PC-3 (cell line): Measurements from ENCODE around the gene FOXO1. TPM values are rescaled to one million over a fixed set of nuclear protein-coding genes. Genes with fewer than 3 reads are reported as not detected.

ENCODE experiments used
- ATAC-seq: fragments of 200-7000 bp; cut with Tn5 transposase; 2 replicates; pipeline ENCODE4 v1.9.1; 2020; ENCODE audit warnings: mild to moderate bottlenecking, moderate library complexity
- BruUV-seq: library from RNA; stranded (reverse); fragments of 400-500 nt; replicated peaks from 2 replicates; lab custom pipeline; 2021; lab: Mats Ljungman, UMichigan
- CTCF ChIA-PET: fragments of 300-600 bp; sonication (Branson Sonifier 250); formaldehyde crosslinking; loops from one replicate; lab custom pipeline; 2022; ENCODE audit warnings: antibody characterized with exemption; lab: Charles Lee
- POLR2A ChIA-PET: fragments of 300-600 bp; sonication (Branson Sonifier 250); formaldehyde crosslinking; loops from one replicate; lab custom pipeline; 2022; ENCODE audit warnings: antibody characterized with exemption; ENCODE audit not compliant: unreplicated experiment; lab: Charles Lee
- DNase-seq: peaks from one replicate; pipeline ENCODE4 v3.0.0-alpha.2; 2015
- H2AFZ ChIP-seq: fragments of 300-600 bp; sonication (generic); 2 replicates; pipeline ENCODE4 v1.6.0; 2016; ENCODE audit warnings: antibody characterized with exemption, low read length
- H3F3A ChIP-seq: fragments of 300-600 bp; sonication (generic); one replicate; pipeline ENCODE4 v1.6.0; 2017; ENCODE audit warnings: antibody characterized with exemption, low read length, control low read depth, mild to moderate bottlenecking; ENCODE audit not compliant: unreplicated experiment
- H3K27ac ChIP-seq: fragments of 300-600 bp; sonication (generic); 2 replicates; pipeline ENCODE4 v1.5.1; 2016; ENCODE audit warnings: mild to moderate bottlenecking, low read length
- H3K27me3 ChIP-seq: fragments of 300-600 bp; sonication (generic); 2 replicates; pipeline ENCODE4 v1.6.1; 2016; ENCODE audit warnings: low read length, mixed read lengths
- H3K36me3 ChIP-seq: fragments of 300-600 bp; sonication (generic); 2 replicates; pipeline ENCODE4 v1.6.1; 2016; ENCODE audit warnings: low read depth, mixed run types, low read length, mixed read lengths
- H3K4me1 ChIP-seq: fragments of 300-600 bp; sonication (generic); 2 replicates; pipeline ENCODE4 v1.5.1; 2016; ENCODE audit warnings: low read length; ENCODE audit not compliant: insufficient read depth
- H3K4me2 ChIP-seq: fragments of 300-600 bp; sonication (generic); 2 replicates; pipeline ENCODE4 v1.6.0; 2016; ENCODE audit warnings: low read length
- H3K4me3 ChIP-seq: fragments of 300-600 bp; sonication (generic); 2 replicates; pipeline ENCODE4 v1.5.1; 2016; ENCODE audit warnings: mild to moderate bottlenecking, low read length, mixed read lengths
- H3K79me2 ChIP-seq: fragments of 300-600 bp; sonication (generic); 2 replicates; pipeline ENCODE4 v1.6.1; 2017; ENCODE audit warnings: low read length, mixed read lengths
- H3K9ac ChIP-seq: fragments of 300-600 bp; sonication (generic); 2 replicates; pipeline ENCODE4 v1.6.0; 2016; ENCODE audit warnings: mild to moderate bottlenecking, low read length
- H3K9me2 ChIP-seq: fragments of 300-600 bp; sonication (generic); replicated peaks from 2 replicates; pipeline ENCODE4 v1.6.1; 2016; ENCODE audit warnings: mixed run types, low read length, mixed read lengths
- H3K9me3 ChIP-seq: fragments of 300-600 bp; sonication (generic); 2 replicates; pipeline ENCODE4 v1.6.1; 2016; ENCODE audit warnings: low read length, mixed read lengths
- H4K20me1 ChIP-seq: fragments of 300-600 bp; sonication (generic); 2 replicates; pipeline ENCODE4 v1.6.1; 2016; ENCODE audit warnings: low read length, mixed read lengths
- CTCF ChIP-seq: fragments of 300-600 bp; sonication (generic); conservative IDR thresholded peaks from 2 replicates; pipeline ENCODE4 v1.5.1; 2017; ENCODE audit warnings: antibody characterized with exemption, low read depth, mild to moderate bottlenecking, low read length
- EZH2 ChIP-seq: fragments of 300-600 bp; sonication (generic); IDR thresholded peaks from one replicate; pipeline ENCODE4 v1.6.1; 2017; ENCODE audit warnings: antibody characterized with exemption, mild to moderate bottlenecking, low read length; ENCODE audit not compliant: unreplicated experiment
- EZH2phosphoT487 ChIP-seq: fragments of 300-600 bp; sonication (generic); IDR thresholded peaks from 2 replicates; pipeline ENCODE4 v1.6.1; 2018; ENCODE audit warnings: mild to moderate bottlenecking, antibody characterized with exemption, low read length, borderline replicate concordance
- intact Hi-C: fragments of 100-400 bp; cut with micrococcal nuclease; formaldehyde crosslinking; loops from 2 replicates; pipeline ENCODE4 v1.9.0; 2023
- total RNA-seq: library from RNA; depleted of rRNA; stranded (reverse); fragments of >200 nt; gene quantifications from 2 replicates; pipeline ENCODE4 v1.2.3, GENCODE V29; 2014

Gene FOXO1
- total RNA-seq, 1 experiment from 2014 or later = 2.7 TPM

GRCh38 chr13:40580566-40581276, 85.7 kb downstream of the FOXO1 start:
- Histone ChIP-seq H3K4me3 (no peak overlapping the region), H3K27me3 (no peaks in the 10 kb centered on the region), H3K9ac (no peak overlapping the region), H3K79me2 (0 out of 2 replicates have a peak, but pooled peaks cover 13% of the 10 kb centered on the region), H3K9me3 (no peaks in the 10 kb centered on the region), H3K9me2 (no peaks in the 10 kb centered on the region), H4K20me1 (no peaks in the 10 kb centered on the region), H3K27ac (no peak overlapping the region), H3K4me2 (no peak overlapping the region), H3K36me3 (no peaks in the 10 kb centered on the region), H3K4me1 (peaks cover 7% of the 10 kb centered on the region), H3F3A (no peaks in the 10 kb centered on the region), H2AFZ (no peak overlapping the region)
- DNase-seq = no peak
- no peak for TF ChIP-seq EZH2
- TF ChIP-seq EZH2phosphoT487 = no peak
- TF ChIP-seq CTCF = no peak
- ChIA-PET POLR2A (no interaction called here), CTCF (no interaction called here)
- BruUV-seq = no TSS peak
- intact Hi-C loops = no loop called here
- ATAC-seq = no peak

- Histone ChIP-seq H3K9me3 (no peaks in the 10 kb centered on the region), H3K4me3 (no peak overlapping the region), H3K9me2 (no peaks in the 10 kb centered on the region), H4K20me1 (no peaks in the 10 kb centered on the region), H3K79me2 (0 out of 2 replicates have a peak, but pooled peaks cover 1% of the 10 kb centered on the region), H3K27ac (no peak overlapping the region), H3K4me2 (no peak overlapping the region), H3F3A (no peaks in the 10 kb centered on the region), H3K4me1 (no peaks in the 10 kb centered on the region), H3K9ac (no peak overlapping the region), H3K36me3 (no peaks in the 10 kb centered on the region), H3K27me3 (no peaks in the 10 kb centered on the region), H2AFZ (no peak overlapping the region)
- BruUV-seq = no TSS peak
- CTCF ChIA-PET = no interaction called here
- intact Hi-C loops = no loop called here
- TF ChIP-seq EZH2 (no peak), EZH2phosphoT487 (no peak), CTCF (no peak)
- POLR2A ChIA-PET = no interaction called here
- ATAC-seq = no peak
- DNase-seq = no peak
These were observed 86.9 kb downstream of the FOXO1 start for GRCh38 chr13:40579535-40579934.

- no peaks in the 10 kb centered on the region for H3K36me3 ChIP-seq
- H3K9ac ChIP-seq = no peak overlapping the region
- no peaks in the 10 kb centered on the region for H3K9me3 ChIP-seq
- H3K79me2 ChIP-seq = no peaks in the 10 kb centered on the region
- H3K4me1 ChIP-seq = no peaks in the 10 kb centered on the region
- intact Hi-C loops = no loop called here
- CTCF ChIA-PET = no interaction called here
- no peak overlapping the region for H2AFZ ChIP-seq
- no peaks in the 10 kb centered on the region for H3K9me2 ChIP-seq
- TF ChIP-seq CTCF = no peak
- TF ChIP-seq EZH2phosphoT487 = no peak
- TF ChIP-seq EZH2 = no peak
- H3K27me3 ChIP-seq = no peaks in the 10 kb centered on the region
- ATAC-seq = no peak
- no peak overlapping the region for H3K4me3 ChIP-seq
- no peak overlapping the region for H3K4me2 ChIP-seq
- H4K20me1 ChIP-seq = no peaks in the 10 kb centered on the region
- H3K27ac ChIP-seq = no peak overlapping the region
- DNase-seq = no peak
- no peaks in the 10 kb centered on the region for H3F3A ChIP-seq
- BruUV-seq = no TSS peak
- POLR2A ChIA-PET = no interaction called here
These were observed 88.4 kb downstream of the FOXO1 start for GRCh38 chr13:40578055-40578454.
